ENCODE measurements around the gene HELZ. TPM values are rescaled to one million over a fixed set of nuclear protein-coding genes. Genes with fewer than 3 reads are reported as not detected.

The HELZ gene
- 89.9 and 97.8 TPM in 2 replicates for total RNA-seq
- total RNA-seq (2013) = 60.7 TPM
- polyA plus RNA-seq = 10.4 and 21.7 TPM in 2 replicates
- polyA minus RNA-seq = 25.7 and 50.5 TPM in 2 replicates

DNA sequence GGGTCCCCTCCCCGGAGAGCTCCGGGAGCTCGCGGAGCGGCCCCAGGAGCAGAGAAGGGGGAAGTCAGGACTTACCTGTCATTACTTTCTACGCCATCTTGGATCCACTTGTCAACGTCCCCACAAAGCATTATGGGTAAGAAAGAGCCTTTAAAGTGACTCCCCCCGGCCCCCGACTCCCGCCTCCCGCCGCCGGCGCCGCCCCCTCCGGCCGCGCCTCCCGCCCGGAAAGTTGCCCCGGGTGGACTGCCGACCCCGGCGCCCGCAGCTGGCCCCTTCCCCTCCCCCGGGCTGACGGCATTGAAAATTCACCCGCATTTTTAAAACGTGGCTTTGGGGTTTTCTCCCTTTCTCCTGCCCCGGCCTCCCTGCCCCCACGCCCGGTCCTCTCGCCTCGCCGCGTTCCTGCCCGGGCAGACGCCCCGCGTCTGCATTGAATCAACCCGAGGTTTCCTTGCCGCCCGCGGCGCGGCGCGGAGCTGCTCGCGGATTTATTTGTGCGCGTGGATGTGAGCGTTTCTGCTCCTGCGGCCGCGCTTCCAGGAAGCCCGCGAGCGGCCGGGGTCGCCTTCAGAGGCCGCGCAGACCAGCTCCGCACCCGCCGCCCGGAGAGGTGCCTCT lies at the start of gene HELZ:
TSS of gene HELZ (minus strand) at position 124 of the 621 bp plus-strand sequence. CDS start 26,392 bp downstream, outside the sequence.
- H2AFZ ChIP-seq (ENCODE audit: insufficient read depth, low read depth, low read length, poor library complexity, severe bottlenecking) = peak within 1 kb of the TSS; percentile 99
- POLR2A ChIA-PET = interaction anchor here (0.8 kb wide), 1 partner anchor 150 kb away, joined by 4 read pairs; no protein-coding TSS in a partner anchor
- DNase-seq (peak; percentile 87), ATAC-seq (ENCODE audit: low read depth) (peak; percentile 85)
- TF ChIP-seq, protein P1, sequence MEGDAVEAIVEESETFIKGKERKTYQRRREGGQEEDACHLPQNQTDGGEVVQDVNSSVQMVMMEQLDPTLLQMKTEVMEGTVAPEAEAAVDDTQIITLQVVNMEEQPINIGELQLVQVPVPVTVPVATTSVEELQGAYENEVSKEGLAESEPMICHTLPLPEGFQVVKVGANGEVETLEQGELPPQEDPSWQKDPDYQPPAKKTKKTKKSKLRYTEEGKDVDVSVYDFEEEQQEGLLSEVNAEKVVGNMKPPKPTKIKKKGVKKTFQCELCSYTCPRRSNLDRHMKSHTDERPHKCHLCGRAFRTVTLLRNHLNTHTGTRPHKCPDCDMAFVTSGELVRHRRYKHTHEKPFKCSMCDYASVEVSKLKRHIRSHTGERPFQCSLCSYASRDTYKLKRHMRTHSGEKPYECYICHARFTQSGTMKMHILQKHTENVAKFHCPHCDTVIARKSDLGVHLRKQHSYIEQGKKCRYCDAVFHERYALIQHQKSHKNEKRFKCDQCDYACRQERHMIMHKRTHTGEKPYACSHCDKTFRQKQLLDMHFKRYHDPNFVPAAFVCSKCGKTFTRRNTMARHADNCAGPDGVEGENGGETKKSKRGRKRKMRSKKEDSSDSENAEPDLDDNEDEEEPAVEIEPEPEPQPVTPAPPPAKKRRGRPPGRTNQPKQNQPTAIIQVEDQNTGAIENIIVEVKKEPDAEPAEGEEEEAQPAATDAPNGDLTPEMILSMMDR (IDR thresholded peaks at IDR 0.05) = no peak
- TF ChIP-seq EZH2 (IDR thresholded peaks at IDR 0.05; ENCODE audit: borderline replicate concordance, insufficient read depth, low read depth, low read length, poor library complexity, severe bottlenecking) = no peak
- Mint-ChIP-seq H3K9me3 (ENCODE audit: insufficient read depth) (no peaks in the 10 kb centered on the region), H3K4me1 (peaks cover 44% of the 10 kb centered on the region), H3K4me3 (peak within 1 kb of the TSS; percentile 87), H3K27me3 (peaks cover 4% of the 10 kb centered on the region), H3K27ac (peak within 1 kb of the TSS; percentile 88)
- H3K4me3 ChIP-seq (ENCODE audit: control extremely low read depth in 1 of 5, extremely low read depth in 1 of 5, insufficient read depth in 1 of 5, low read depth in 2 of 5, low read length in 4 of 5) = peak within 1 kb of the TSS; percentile 71 to 94 (median 90)
- peak within 1 kb of the TSS; percentile 99 for H3K4me2 ChIP-seq (replicated peaks; ENCODE audit: low read depth, low read length, poor library complexity, severe bottlenecking)
- H3K9me3 ChIP-seq (ENCODE audit: control extremely low read depth in 1 of 3, control insufficient read depth in 2 of 3, insufficient read depth in 1 of 3, low read length in 2 of 3) = no peaks in the 10 kb centered on the region
- H3K36me3 ChIP-seq (replicated peaks in 1 of 2; ENCODE audit: control extremely low read depth in 1 of 2, control insufficient read depth in 1 of 2, extremely low read depth in 1 of 2, insufficient read depth in 2 of 2, low read length in 1 of 2) = peaks cover 1 to 12% of the 10 kb centered on the region in 2 experiments
- under 1% methylated on average over 65 of the region's 67 CpGs for WGBS (ENCODE audit: insufficient coverage)
- H3K27ac ChIP-seq (ENCODE audit: low read length in 2 of 2) = peak within 1 kb of the TSS; percentile 52 to 89
- peaks cover 11% of the 10 kb centered on the region for H4K20me1 ChIP-seq (ENCODE audit: control insufficient read depth, insufficient read depth, low read length, poor library complexity, severe bottlenecking)
- H3K9ac ChIP-seq (ENCODE audit: low read length) = peak within 1 kb of the TSS; percentile 93
- intact Hi-C loops (cut with micrococcal nuclease) = loop anchor here (2.0 kb wide), 1 partner anchor 122 kb away; the partner anchor contains the start of gene PSMD12
- CTCF ChIA-PET = no interaction called here
- H3K79me2 ChIP-seq (ENCODE audit: control insufficient read depth, insufficient read depth, low read length) = peaks cover 54% of the 10 kb centered on the region
- peaks cover 0 to 9% (median 0%) of the 10 kb centered on the region in 4 experiments for H3K27me3 ChIP-seq (replicated peaks in 1 of 4; ENCODE audit: control extremely low read depth in 1 of 4, control insufficient read depth in 3 of 4, insufficient read depth in 4 of 4, low read length in 3 of 4)
- peaks cover 21 to 23% of the 10 kb centered on the region in 2 donors for H3K4me1 ChIP-seq (ENCODE audit: control insufficient read depth in 2 of 2, insufficient read depth in 2 of 2, low read length in 2 of 2)

Measured in B cell (primary cell).